Measurements from ENCODE around the gene CPEB1. TPM values are rescaled to one million over a fixed set of nuclear protein-coding genes. Genes with fewer than 3 reads are reported as not detected.

CPEB1 gene
- total and polyA plus RNA-seq, 2 of the 13 experiments (the other 11 are each of a cell fraction or from before 2014, with no cell fraction given) = 0.03 to 0.07 TPM

DNA sequence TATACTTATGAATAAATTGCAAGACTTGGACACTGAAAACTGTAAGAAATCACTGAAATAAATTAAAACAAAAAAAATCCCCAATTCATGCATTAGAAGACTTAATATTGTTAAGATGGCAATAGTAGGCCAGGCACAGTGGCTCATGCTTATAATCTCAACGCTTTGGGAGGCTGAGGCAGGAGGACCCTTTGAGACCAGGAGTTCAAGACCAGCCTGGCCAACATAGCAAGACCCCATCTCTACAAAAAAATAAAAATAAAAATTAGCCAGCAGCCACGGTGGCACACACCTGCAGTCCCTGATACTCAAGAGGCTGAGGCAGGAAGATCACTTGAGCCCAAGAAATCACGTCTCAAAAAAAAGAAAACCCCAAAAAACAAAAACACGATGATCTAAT is 35.8 kb downstream of the CPEB1 start:
- intact Hi-C loops (cut with micrococcal nuclease; ENCODE audit: unreplicated experiment) = no loop called here
- Histone ChIP-seq H3K4me2 (ENCODE audit: low read depth, low read length) (no peak overlapping the region), H3K4me3 (replicated peaks in 1 of 3; ENCODE audit: insufficient read depth in 1 of 3, low read depth in 2 of 3, low read length in 3 of 3) (no peak overlapping the region), H3K4me1 (ENCODE audit: insufficient read depth, low read length) (no peaks in the 10 kb centered on the region), H3K9me3 (ENCODE audit: low read length) (no peaks in the 10 kb centered on the region), H4K20me1 (ENCODE audit: insufficient read depth, low read length) (no peaks in the 10 kb centered on the region), H3K79me2 (ENCODE audit: insufficient read depth, low read length) (no peaks in the 10 kb centered on the region), H3K9ac (ENCODE audit: insufficient read depth, low read depth, low read length) (no peak overlapping the region), H3K27me3 (ENCODE audit: control insufficient read depth in 1 of 2, insufficient read depth in 2 of 2, low read length in 2 of 2) (peaks cover 0 to 10% of the 10 kb centered on the region in 2 experiments; a peak in 3 of 5 replicates), H2AFZ (ENCODE audit: low read length) (no peak overlapping the region), H3K27ac (ENCODE audit: extremely low read length, insufficient read depth, low read length) (no peak overlapping the region), H3K36me3 (replicated peaks in 1 of 2; ENCODE audit: control insufficient read depth in 1 of 2, insufficient read depth in 2 of 2, low read length in 2 of 2) (no peaks in the 10 kb centered on the region)
- in situ Hi-C loops (cut with HindIII; ENCODE audit: extremely low pct_ligation_motif_present, low pct_unique_long_range_greater_than_20kb) = no loop called here
- BruUV-seq (replicated peaks) = no TSS peak
- DNase-seq (ENCODE audit: low spot score) (no peak), ATAC-seq (no peak), FAIRE-seq (no peak)
- ChIA-PET CTCF (ENCODE audit: low intra/inter-chr PET ratio, low total read pairs) (no interaction called here), POLR2A (no interaction called here)
- 16% methylated on average over 4 of the region's 4 CpGs for WGBS (ENCODE audit: low lambda C conversion rate)
- no peak for TF ChIP-seq ZEB1 (IDR thresholded peaks at IDR 0.05; ENCODE audit: insufficient replicate concordance, low read depth)
- TF ChIP-seq ZNF737 (CRISPR knock-in tag; IDR thresholded peaks at IDR 0.05; ENCODE audit: borderline replicate concordance) = no peak
- TF ChIP-seq, protein P1, sequence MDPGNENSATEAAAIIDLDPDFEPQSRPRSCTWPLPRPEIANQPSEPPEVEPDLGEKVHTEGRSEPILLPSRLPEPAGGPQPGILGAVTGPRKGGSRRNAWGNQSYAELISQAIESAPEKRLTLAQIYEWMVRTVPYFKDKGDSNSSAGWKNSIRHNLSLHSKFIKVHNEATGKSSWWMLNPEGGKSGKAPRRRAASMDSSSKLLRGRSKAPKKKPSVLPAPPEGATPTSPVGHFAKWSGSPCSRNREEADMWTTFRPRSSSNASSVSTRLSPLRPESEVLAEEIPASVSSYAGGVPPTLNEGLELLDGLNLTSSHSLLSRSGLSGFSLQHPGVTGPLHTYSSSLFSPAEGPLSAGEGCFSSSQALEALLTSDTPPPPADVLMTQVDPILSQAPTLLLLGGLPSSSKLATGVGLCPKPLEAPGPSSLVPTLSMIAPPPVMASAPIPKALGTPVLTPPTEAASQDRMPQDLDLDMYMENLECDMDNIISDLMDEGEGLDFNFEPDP (CRISPR knock-in tag; conservative IDR thresholded peaks at IDR 0.05) = no peak
- no peak for TF ChIP-seq AGO1 (IDR thresholded peaks at IDR 0.05; ENCODE audit: low read depth, low read length, poor library complexity, severe bottlenecking)
- TF ChIP-seq MBNL3 (CRISPR knock-in tag; conservative IDR thresholded peaks at IDR 0.05) = no peak
- TF ChIP-seq, protein P2, sequence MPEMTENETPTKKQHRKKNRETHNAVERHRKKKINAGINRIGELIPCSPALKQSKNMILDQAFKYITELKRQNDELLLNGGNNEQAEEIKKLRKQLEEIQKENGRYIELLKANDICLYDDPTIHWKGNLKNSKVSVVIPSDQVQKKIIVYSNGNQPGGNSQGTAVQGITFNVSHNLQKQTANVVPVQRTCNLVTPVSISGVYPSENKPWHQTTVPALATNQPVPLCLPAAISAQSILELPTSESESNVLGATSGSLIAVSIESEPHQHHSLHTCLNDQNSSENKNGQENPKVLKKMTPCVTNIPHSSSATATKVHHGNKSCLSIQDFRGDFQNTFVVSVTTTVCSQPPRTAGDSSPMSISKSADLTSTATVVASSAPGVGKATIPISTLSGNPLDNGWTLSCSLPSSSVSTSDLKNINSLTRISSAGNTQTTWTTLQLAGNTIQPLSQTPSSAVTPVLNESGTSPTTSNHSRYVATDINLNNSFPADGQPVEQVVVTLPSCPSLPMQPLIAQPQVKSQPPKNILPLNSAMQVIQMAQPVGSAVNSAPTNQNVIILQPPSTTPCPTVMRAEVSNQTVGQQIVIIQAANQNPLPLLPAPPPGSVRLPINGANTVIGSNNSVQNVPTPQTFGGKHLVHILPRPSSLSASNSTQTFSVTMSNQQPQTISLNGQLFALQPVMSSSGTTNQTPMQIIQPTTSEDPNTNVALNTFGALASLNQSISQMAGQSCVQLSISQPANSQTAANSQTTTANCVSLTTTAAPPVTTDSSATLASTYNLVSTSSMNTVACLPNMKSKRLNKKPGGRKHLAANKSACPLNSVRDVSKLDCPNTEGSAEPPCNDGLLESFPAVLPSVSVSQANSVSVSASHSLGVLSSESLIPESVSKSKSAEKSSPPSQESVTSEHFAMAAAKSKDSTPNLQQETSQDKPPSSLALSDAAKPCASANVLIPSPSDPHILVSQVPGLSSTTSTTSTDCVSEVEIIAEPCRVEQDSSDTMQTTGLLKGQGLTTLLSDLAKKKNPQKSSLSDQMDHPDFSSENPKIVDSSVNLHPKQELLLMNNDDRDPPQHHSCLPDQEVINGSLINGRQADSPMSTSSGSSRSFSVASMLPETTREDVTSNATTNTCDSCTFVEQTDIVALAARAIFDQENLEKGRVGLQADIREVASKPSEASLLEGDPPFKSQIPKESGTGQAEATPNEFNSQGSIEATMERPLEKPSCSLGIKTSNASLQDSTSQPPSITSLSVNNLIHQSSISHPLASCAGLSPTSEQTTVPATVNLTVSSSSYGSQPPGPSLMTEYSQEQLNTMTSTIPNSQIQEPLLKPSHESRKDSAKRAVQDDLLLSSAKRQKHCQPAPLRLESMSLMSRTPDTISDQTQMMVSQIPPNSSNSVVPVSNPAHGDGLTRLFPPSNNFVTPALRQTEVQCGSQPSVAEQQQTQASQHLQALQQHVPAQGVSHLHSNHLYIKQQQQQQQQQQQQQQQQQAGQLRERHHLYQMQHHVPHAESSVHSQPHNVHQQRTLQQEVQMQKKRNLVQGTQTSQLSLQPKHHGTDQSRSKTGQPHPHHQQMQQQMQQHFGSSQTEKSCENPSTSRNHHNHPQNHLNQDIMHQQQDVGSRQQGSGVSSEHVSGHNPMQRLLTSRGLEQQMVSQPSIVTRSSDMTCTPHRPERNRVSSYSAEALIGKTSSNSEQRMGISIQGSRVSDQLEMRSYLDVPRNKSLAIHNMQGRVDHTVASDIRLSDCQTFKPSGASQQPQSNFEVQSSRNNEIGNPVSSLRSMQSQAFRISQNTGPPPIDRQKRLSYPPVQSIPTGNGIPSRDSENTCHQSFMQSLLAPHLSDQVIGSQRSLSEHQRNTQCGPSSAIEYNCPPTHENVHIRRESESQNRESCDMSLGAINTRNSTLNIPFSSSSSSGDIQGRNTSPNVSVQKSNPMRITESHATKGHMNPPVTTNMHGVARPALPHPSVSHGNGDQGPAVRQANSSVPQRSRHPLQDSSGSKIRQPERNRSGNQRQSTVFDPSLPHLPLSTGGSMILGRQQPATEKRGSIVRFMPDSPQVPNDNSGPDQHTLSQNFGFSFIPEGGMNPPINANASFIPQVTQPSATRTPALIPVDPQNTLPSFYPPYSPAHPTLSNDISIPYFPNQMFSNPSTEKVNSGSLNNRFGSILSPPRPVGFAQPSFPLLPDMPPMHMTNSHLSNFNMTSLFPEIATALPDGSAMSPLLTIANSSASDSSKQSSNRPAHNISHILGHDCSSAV (CRISPR knock-in tag; IDR thresholded peaks at IDR 0.05; ENCODE audit: borderline replicate concordance) = no peak
- no peak for TF ChIP-seq GABPB1 (CRISPR knock-in tag; IDR thresholded peaks at IDR 0.05)
- TF ChIP-seq ZNF367 (CRISPR knock-in tag; IDR thresholded peaks at IDR 0.05; ENCODE audit: borderline replicate concordance) = no peak
- no peak for TF ChIP-seq BCL6 (CRISPR knock-in tag; IDR thresholded peaks at IDR 0.05)
- TF ChIP-seq ZNF350 (CRISPR knock-in tag; IDR thresholded peaks at IDR 0.05; ENCODE audit: borderline replicate concordance, low read depth) = no peak
- TF ChIP-seq YEATS4 (CRISPR knock-in tag; IDR thresholded peaks at IDR 0.05; ENCODE audit: borderline replicate concordance) = no peak
- no peak for TF ChIP-seq ZNF674 (CRISPR knock-in tag; IDR thresholded peaks at IDR 0.05; ENCODE audit: low read depth)
- no peak for TF ChIP-seq TCF7 (IDR thresholded peaks at IDR 0.05; ENCODE audit: low read depth)
- TF ChIP-seq, protein P3, sequence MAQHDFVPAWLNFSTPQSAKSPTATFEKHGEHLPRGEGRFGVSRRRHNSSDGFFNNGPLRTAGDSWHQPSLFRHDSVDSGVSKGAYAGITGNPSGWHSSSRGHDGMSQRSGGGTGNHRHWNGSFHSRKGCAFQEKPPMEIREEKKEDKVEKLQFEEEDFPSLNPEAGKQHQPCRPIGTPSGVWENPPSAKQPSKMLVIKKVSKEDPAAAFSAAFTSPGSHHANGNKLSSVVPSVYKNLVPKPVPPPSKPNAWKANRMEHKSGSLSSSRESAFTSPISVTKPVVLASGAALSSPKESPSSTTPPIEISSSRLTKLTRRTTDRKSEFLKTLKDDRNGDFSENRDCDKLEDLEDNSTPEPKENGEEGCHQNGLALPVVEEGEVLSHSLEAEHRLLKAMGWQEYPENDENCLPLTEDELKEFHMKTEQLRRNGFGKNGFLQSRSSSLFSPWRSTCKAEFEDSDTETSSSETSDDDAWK (CRISPR knock-in tag; IDR thresholded peaks at IDR 0.05) = no peak
- no peak for TF ChIP-seq SOX5 (CRISPR knock-in tag; IDR thresholded peaks at IDR 0.05; ENCODE audit: borderline replicate concordance)

Data from HepG2 (cell line).